HuH-7 (cell line): Measurements from ENCODE around the gene FBXO15.

Source experiments
- DNase-seq: peaks from one replicate; pipeline ENCODE4 v3.0.0; 2011; ENCODE audit warnings: low spot score

Gene FBXO15

GRCh38 chr18:74153793-74154192 is 6.2 kb upstream of the FBXO15 start:
- no peak for DNase-seq

- DNase-seq, result no peak
These were observed 5.7 kb upstream of the FBXO15 start for GRCh38 chr18:74153377-74153776.

- no peak for DNase-seq
These were observed 5.2 kb upstream of the FBXO15 start for GRCh38 chr18:74152857-74153256.

GRCh38 chr18:74152270-74152669 is 4.6 kb upstream of the FBXO15 start:
- DNase-seq, result no peak

- no peak for DNase-seq
These were observed 2.2 kb upstream of the FBXO15 start for GRCh38 chr18:74149878-74150277.

GRCh38 chr18:74148543-74149070 is 973 bp upstream of the FBXO15 start:
- DNase-seq, result no peak

- DNase-seq, result no peak
These were observed 199 bp downstream of the FBXO15 start for GRCh38 chr18:74147491-74147778.

- no peak for DNase-seq
These were observed 878 bp downstream of the FBXO15 start for GRCh38 chr18:74146756-74147155.

- no peak for DNase-seq
These were observed 5.4 kb downstream of the FBXO15 start for GRCh38 chr18:74142252-74142651.

GRCh38 chr18:74141667-74142066 is 6.0 kb downstream of the FBXO15 start:
- DNase-seq, result no peak

- DNase-seq, result no peak
These were observed 7.1 kb downstream of the FBXO15 start for GRCh38 chr18:74140582-74140981.

GRCh38 chr18:74139888-74140287 is 7.7 kb downstream of the FBXO15 start:
- no peak for DNase-seq

- DNase-seq, result no peak
These were observed 8.2 kb downstream of the FBXO15 start for GRCh38 chr18:74139411-74139810.

- DNase-seq, result no peak
These were observed 9.6 kb downstream of the FBXO15 start for GRCh38 chr18:74137920-74138538.

- no peak for DNase-seq
These were observed 15.4 kb downstream of the FBXO15 start for GRCh38 chr18:74132201-74132600.

GRCh38 chr18:74131124-74131523 is 16.5 kb downstream of the FBXO15 start:
- DNase-seq, result no peak

GRCh38 chr18:74128159-74128558 is 19.5 kb downstream of the FBXO15 start:
- DNase-seq, result no peak

GRCh38 chr18:74126684-74127655 is 20.7 kb downstream of the FBXO15 start:
- no peak for DNase-seq

GRCh38 chr18:74124642-74125041 is 23.0 kb downstream of the FBXO15 start:
- DNase-seq, result no peak

- no peak for DNase-seq
These were observed 24.4 kb downstream of the FBXO15 start for GRCh38 chr18:74123200-74123599.

- no peak for DNase-seq
These were observed 30.7 kb downstream of the FBXO15 start for GRCh38 chr18:74116633-74117554.

GRCh38 chr18:74115046-74115445 is 32.6 kb downstream of the FBXO15 start:
- DNase-seq, result no peak
